GM12892 (cell line): Measurements from ENCODE around the gene OVCH2.

ENCODE experiments used
- POLR2AphosphoS5 ChIP-seq: IDR thresholded peaks from 2 replicates; pipeline ENCODE4 v1.6.1; 2011; ENCODE audit warnings: low read depth, low read length, control low read depth
- TAF1 ChIP-seq: IDR thresholded peaks from 2 replicates; pipeline ENCODE4 v1.6.1; 2011; ENCODE audit warnings: low read depth, mild to moderate bottlenecking, control low read depth, low read length, borderline replicate concordance

- no peak for TF ChIP-seq POLR2AphosphoS5
- no peak for TF ChIP-seq TAF1
Measured at GRCh38 chr11:7664867-7665266, 41.4 kb downstream of the OVCH2 start.
